ENCODE results near the gene PTH2R. TPM values are rescaled to one million over a fixed set of nuclear protein-coding genes. Genes with fewer than 3 reads are reported as not detected.
"Not testable (repeated sequence)": the region's sequence is repeated elsewhere in the genome, so short reads cannot be mapped to it uniquely, and the experiment has no call there.

Gene PTH2R
- total RNA-seq, 1 experiment from 2014 or later: 0.10 TPM

DNA sequence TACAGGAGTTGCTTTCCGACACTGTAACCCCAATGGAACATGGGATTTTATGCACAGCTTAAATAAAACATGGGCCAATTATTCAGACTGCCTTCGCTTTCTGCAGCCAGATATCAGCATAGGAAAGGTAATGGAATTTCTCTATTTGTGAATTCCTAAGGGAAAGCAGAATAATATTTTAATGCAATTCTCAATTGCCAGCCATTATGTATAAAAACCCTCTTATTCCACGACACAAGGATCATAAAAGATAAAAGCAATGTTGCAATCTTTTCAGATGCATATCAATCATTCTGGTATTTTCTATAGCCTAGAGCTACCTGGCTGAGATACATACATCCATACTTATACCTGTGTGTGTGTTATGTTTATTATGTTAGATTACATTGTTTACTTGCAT lies 31.2 kb downstream of the PTH2R start:
- Histone ChIP-seq H3K4me1 (ENCODE audit: control insufficient read depth, insufficient read depth, low read length) (no peaks in the 10 kb centered on the region), H3K4me3 (ENCODE audit: low read depth in 2 of 2, low read length in 2 of 2) (no peak overlapping the region), H3K36me3 (ENCODE audit: control insufficient read depth, insufficient read depth, low read length) (no peaks in the 10 kb centered on the region), H3K27ac (ENCODE audit: low read length) (no peak overlapping the region), H3K9me3 (ENCODE audit: control insufficient read depth, insufficient read depth, low read depth, low read length) (no peaks in the 10 kb centered on the region), H3K27me3 (ENCODE audit: control insufficient read depth, insufficient read depth, low read length) (peaks cover 2% of the 10 kb centered on the region)
- no peak for DNase-seq (ENCODE audit: low read depth, low spot score)
- intact Hi-C loops (cut with micrococcal nuclease; ENCODE audit: unreplicated experiment): no loop called here
- TF ChIP-seq REST (IDR thresholded peaks at IDR 0.05; ENCODE audit: insufficient read depth in 1 of 2, low read depth in 2 of 2, low read length in 1 of 2) (no peak), TCF7L2 (IDR thresholded peaks at IDR 0.05; ENCODE audit: low read depth, low read length) (no peak), SIN3A (IDR thresholded peaks at IDR 0.05; ENCODE audit: borderline replicate concordance, insufficient read depth, low read depth, low read length) (no peak), POLR2AphosphoS5 (IDR thresholded peaks at IDR 0.05; ENCODE audit: low read depth, low read length) (no peak)
- TF ChIP-seq, protein P1, sequence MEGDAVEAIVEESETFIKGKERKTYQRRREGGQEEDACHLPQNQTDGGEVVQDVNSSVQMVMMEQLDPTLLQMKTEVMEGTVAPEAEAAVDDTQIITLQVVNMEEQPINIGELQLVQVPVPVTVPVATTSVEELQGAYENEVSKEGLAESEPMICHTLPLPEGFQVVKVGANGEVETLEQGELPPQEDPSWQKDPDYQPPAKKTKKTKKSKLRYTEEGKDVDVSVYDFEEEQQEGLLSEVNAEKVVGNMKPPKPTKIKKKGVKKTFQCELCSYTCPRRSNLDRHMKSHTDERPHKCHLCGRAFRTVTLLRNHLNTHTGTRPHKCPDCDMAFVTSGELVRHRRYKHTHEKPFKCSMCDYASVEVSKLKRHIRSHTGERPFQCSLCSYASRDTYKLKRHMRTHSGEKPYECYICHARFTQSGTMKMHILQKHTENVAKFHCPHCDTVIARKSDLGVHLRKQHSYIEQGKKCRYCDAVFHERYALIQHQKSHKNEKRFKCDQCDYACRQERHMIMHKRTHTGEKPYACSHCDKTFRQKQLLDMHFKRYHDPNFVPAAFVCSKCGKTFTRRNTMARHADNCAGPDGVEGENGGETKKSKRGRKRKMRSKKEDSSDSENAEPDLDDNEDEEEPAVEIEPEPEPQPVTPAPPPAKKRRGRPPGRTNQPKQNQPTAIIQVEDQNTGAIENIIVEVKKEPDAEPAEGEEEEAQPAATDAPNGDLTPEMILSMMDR (IDR thresholded peaks at IDR 0.05): no peak
- no peak for ATAC-seq
- ChIA-PET CTCF (no interaction called here), POLR2A (no interaction called here)
- no TSS peak for BruUV-seq (replicated peaks)
- in situ Hi-C loops (cut with HindIII; ENCODE audit: low pct_unique_long_range_greater_than_20kb, low sequenced_read_pairs): no loop called here

GRCh38 chr2:208440716-208441115 lies 34.1 kb downstream of the PTH2R start:
- DNase-seq (ENCODE audit: low read depth, low spot score) (no peak), ATAC-seq (no peak)
- no peaks in the 10 kb centered on the region for H3K36me3 ChIP-seq (ENCODE audit: control insufficient read depth, insufficient read depth, low read length)
- ChIA-PET POLR2A (interaction anchor here (0.6 kb wide), 1 partner anchor 9 kb away, joined by 3 read pairs; no protein-coding TSS in a partner anchor), CTCF (no interaction called here)
- H3K27ac ChIP-seq (ENCODE audit: low read length): no peak overlapping the region
- intact Hi-C loops (cut with micrococcal nuclease; ENCODE audit: unreplicated experiment) (no loop called here), in situ Hi-C loops (cut with HindIII; ENCODE audit: low pct_unique_long_range_greater_than_20kb, low sequenced_read_pairs) (no loop called here)
- no peaks in the 10 kb centered on the region for H3K4me1 ChIP-seq (ENCODE audit: control insufficient read depth, insufficient read depth, low read length)
- BruUV-seq (replicated peaks): no TSS peak
- no peaks in the 10 kb centered on the region for H3K9me3 ChIP-seq (ENCODE audit: control insufficient read depth, insufficient read depth, low read depth, low read length)
- no peak overlapping the region for H3K4me3 ChIP-seq (ENCODE audit: low read depth in 2 of 2, low read length in 2 of 2)
- no peak for TF ChIP-seq POLR2AphosphoS5 (IDR thresholded peaks at IDR 0.05; ENCODE audit: low read depth, low read length)
- peaks cover 2% of the 10 kb centered on the region; the same call in 1 of the 2 replicates for H3K27me3 ChIP-seq (ENCODE audit: control insufficient read depth, insufficient read depth, low read length)

DNA sequence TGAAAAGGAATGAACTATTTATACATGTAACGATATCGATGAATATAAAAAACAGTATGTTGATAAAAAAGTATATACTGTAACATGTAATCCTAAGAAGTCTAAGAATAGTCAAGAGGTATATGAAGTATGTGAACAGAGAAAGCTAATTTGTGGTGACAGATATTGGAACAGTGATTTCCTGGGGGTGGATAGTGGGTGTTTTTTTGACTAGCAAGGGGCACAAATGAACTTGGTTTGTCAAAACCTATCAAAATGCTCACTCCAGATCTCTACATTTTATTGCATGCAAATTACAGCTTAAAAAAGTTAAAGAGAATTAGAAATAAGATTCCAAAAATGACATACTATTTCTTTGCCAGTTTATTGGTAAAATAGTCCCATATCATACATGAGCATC lies 35.4 kb downstream of the PTH2R start:
- BruUV-seq (replicated peaks): no TSS peak
- H3K9me3 ChIP-seq (ENCODE audit: control insufficient read depth, insufficient read depth, low read depth, low read length): no peaks in the 10 kb centered on the region
- H3K27me3 ChIP-seq (ENCODE audit: control insufficient read depth, insufficient read depth, low read length): peaks cover 2% of the 10 kb centered on the region; the same call in 1 of the 2 replicates
- POLR2A ChIA-PET: no interaction called here
- ATAC-seq (no peak), DNase-seq (ENCODE audit: low read depth, low spot score) (no peak)
- no peak for TF ChIP-seq SIN3A (IDR thresholded peaks at IDR 0.05; ENCODE audit: borderline replicate concordance, insufficient read depth, low read depth, low read length)
- no peak for TF ChIP-seq TCF7L2 (IDR thresholded peaks at IDR 0.05; ENCODE audit: low read depth, low read length)
- no peak for TF ChIP-seq REST (IDR thresholded peaks at IDR 0.05; ENCODE audit: insufficient read depth in 1 of 2, low read depth in 2 of 2, low read length in 1 of 2)
- TF ChIP-seq, protein P1 (IDR thresholded peaks at IDR 0.05): no peak
- no peak for TF ChIP-seq POLR2AphosphoS5 (IDR thresholded peaks at IDR 0.05; ENCODE audit: low read depth, low read length)
- H3K4me3 ChIP-seq (ENCODE audit: low read depth in 2 of 2, low read length in 2 of 2): no peak overlapping the region
- in situ Hi-C loops (cut with HindIII; ENCODE audit: low pct_unique_long_range_greater_than_20kb, low sequenced_read_pairs) (no loop called here), intact Hi-C loops (cut with micrococcal nuclease; ENCODE audit: unreplicated experiment) (no loop called here)
- CTCF ChIA-PET: no interaction called here
- no peak overlapping the region for H3K27ac ChIP-seq (ENCODE audit: low read length)
- no peaks in the 10 kb centered on the region for H3K36me3 ChIP-seq (ENCODE audit: control insufficient read depth, insufficient read depth, low read length)
- H3K4me1 ChIP-seq (ENCODE audit: control insufficient read depth, insufficient read depth, low read length): no peaks in the 10 kb centered on the region

- BruUV-seq (replicated peaks); H3K4me3 ChIP-seq (ENCODE audit: low read depth in 2 of 2, low read length in 2 of 2); H3K27ac ChIP-seq (ENCODE audit: low read length); CTCF ChIA-PET; DNase-seq (ENCODE audit: low read depth, low spot score); H3K4me1 ChIP-seq (ENCODE audit: control insufficient read depth, insufficient read depth, low read length); H3K27me3 ChIP-seq (ENCODE audit: control insufficient read depth, insufficient read depth, low read length); H3K36me3 ChIP-seq (ENCODE audit: control insufficient read depth, insufficient read depth, low read length); in situ Hi-C loops (cut with HindIII; ENCODE audit: low pct_unique_long_range_greater_than_20kb, low sequenced_read_pairs); POLR2A ChIA-PET; intact Hi-C loops (cut with micrococcal nuclease; ENCODE audit: unreplicated experiment); H3K9me3 ChIP-seq (ENCODE audit: control insufficient read depth, insufficient read depth, low read depth, low read length); ATAC-seq: not testable (repeated sequence)
Measured at GRCh38 chr2:208447447-208447846, 40.9 kb downstream of the PTH2R start.

Data from Panc1 (cell line).